WTC11 (cell line): ENCODE measurements around the gene FA2H.
"Not testable (repeated sequence)": the region's sequence is repeated elsewhere in the genome, so short reads cannot be mapped to it uniquely, and the experiment has no call there.

ENCODE experiments used
- ATF3 ChIP-seq: sonication (generic); formaldehyde crosslinking; conservative IDR thresholded peaks from 2 replicates; pipeline ENCODE4 v1.8.1; 2022; ENCODE audit warnings: mild to moderate bottlenecking, missing genetic modification reagents
- CTCF ChIP-seq: fragments of 200-600 bp; IDR thresholded peaks from 2 replicates; pipeline ENCODE4 v1.8.0; 2022; ENCODE audit warnings: antibody characterized with exemption
- MAX ChIP-seq: sonication (generic); formaldehyde crosslinking; IDR thresholded peaks from 2 replicates; pipeline ENCODE4 v1.8.0; 2022; ENCODE audit warnings: mild to moderate bottlenecking, missing genetic modification reagents

GRCh38 chr16:74722156-74722555 is 52.5 kb downstream of the FA2H start:
- TF ChIP-seq CTCF; ATF3; MAX (CRISPR knock-in tag): not testable (repeated sequence)
